Activated CD4-positive, alpha-beta memory T cell treated with anti-CD3 and anti-CD28 coated beads for 36 hours (primary cell): ENCODE results near the gene C19orf33. TPM values are rescaled to one million over a fixed set of nuclear protein-coding genes. Genes with fewer than 3 reads are reported as not detected.

Experiments used
- CTCF ChIA-PET: fragments of 350-600 bp; sonication (Branson Sonifier 250); formaldehyde crosslinking; loops from one replicate; lab custom pipeline; 2021; ENCODE audit warnings: antibody characterized with exemption, inconsistent platforms; lab: Charles Lee
- POLR2A ChIA-PET: fragments of 350-600 bp; sonication (Branson Sonifier 250); formaldehyde crosslinking; loops from one replicate; lab custom pipeline; 2021; ENCODE audit warnings: antibody characterized with exemption; lab: Charles Lee
- DNase-seq: peaks from one replicate; pipeline ENCODE4 v3.0.0-alpha.2; 2020
- H3K27ac Mint-ChIP-seq: one replicate; pipeline ENCODE4 v1.8.0; 2021; ENCODE audit warnings: mixed read lengths
- H3K27me3 Mint-ChIP-seq: one replicate; pipeline ENCODE4 v1.8.0; 2021; ENCODE audit warnings: mixed read lengths
- H3K36me3 Mint-ChIP-seq: one replicate; pipeline ENCODE4 v1.8.0; 2021; ENCODE audit warnings: mixed read lengths
- H3K4me1 Mint-ChIP-seq: one replicate; pipeline ENCODE4 v1.8.0; 2021; ENCODE audit warnings: low read depth, mixed read lengths
- H3K4me3 Mint-ChIP-seq: one replicate; pipeline ENCODE4 v1.8.0; 2021; ENCODE audit warnings: mild to moderate bottlenecking, mixed read lengths
- H3K9me3 Mint-ChIP-seq: one replicate; pipeline ENCODE4 v1.8.0; 2021; ENCODE audit warnings: mixed read lengths
- intact Hi-C: fragments of 100-400 bp; cut with micrococcal nuclease; formaldehyde crosslinking; loops from one replicate; pipeline ENCODE4 v1.15.1; 2023
- total RNA-seq, 2 experiments: library from RNA; stranded (reverse); gene quantifications; one replicate each; pipeline ENCODE4 v1.2.3, GENCODE V29; 2021

C19orf33 gene
- total RNA-seq, 2 experiments from 2014 or later: not detected

GRCh38 chr19:38281811-38282566, 22.1 kb upstream of the C19orf33 start:
- no peak for DNase-seq
- peaks cover 2% of the 10 kb centered on the region for H3K36me3 Mint-ChIP-seq
- H3K4me3 Mint-ChIP-seq: no peak overlapping the region
- H3K4me1 Mint-ChIP-seq: peaks cover 11% of the 10 kb centered on the region
- ChIA-PET CTCF (interaction anchor here (1.1 kb wide), 1 partner anchor 38 kb away, joined by 3 read pairs; no protein-coding TSS in a partner anchor), POLR2A (no interaction called here)
- intact Hi-C loops: no loop called here
- no peaks in the 10 kb centered on the region for H3K9me3 Mint-ChIP-seq
- peak overlapping the region; percentile 75 for H3K27ac Mint-ChIP-seq
- no peaks in the 10 kb centered on the region for H3K27me3 Mint-ChIP-seq

- Mint-ChIP-seq H3K4me3 (no peak overlapping the region), H3K27me3 (no peaks in the 10 kb centered on the region), H3K4me1 (peaks cover 11% of the 10 kb centered on the region), H3K36me3 (peaks cover 4% of the 10 kb centered on the region), H3K27ac (no peak overlapping the region), H3K9me3 (no peaks in the 10 kb centered on the region)
- no peak for DNase-seq
- POLR2A ChIA-PET: no interaction called here
- CTCF ChIA-PET: no interaction called here
- intact Hi-C loops: no loop called here
Observed at GRCh38 chr19:38283271-38283670, 20.8 kb upstream of the C19orf33 start.

- Mint-ChIP-seq H3K4me1 (peaks cover 11% of the 10 kb centered on the region), H3K36me3 (peaks cover 4% of the 10 kb centered on the region), H3K27me3 (no peaks in the 10 kb centered on the region), H3K4me3 (no peak overlapping the region), H3K9me3 (no peaks in the 10 kb centered on the region), H3K27ac (no peak overlapping the region)
- ChIA-PET POLR2A (no interaction called here), CTCF (interaction anchor here (1.2 kb wide), 1 partner anchor 40 kb away, joined by 3 read pairs; no protein-coding TSS in a partner anchor)
- intact Hi-C loops: no loop called here
- no peak for DNase-seq
Observed at GRCh38 chr19:38284422-38284821, 19.6 kb upstream of the C19orf33 start.

- H3K4me3 Mint-ChIP-seq: no peak overlapping the region
- no peak for DNase-seq
- H3K36me3 Mint-ChIP-seq: peaks cover 5% of the 10 kb centered on the region
- H3K4me1 Mint-ChIP-seq: peaks cover 11% of the 10 kb centered on the region
- H3K9me3 Mint-ChIP-seq: no peaks in the 10 kb centered on the region
- POLR2A ChIA-PET: no interaction called here
- CTCF ChIA-PET: interaction anchor here (0.9 to 1.2 kb wide), 2 partner anchors 41 to 383 kb away, joined by 3 read pairs; no protein-coding TSS in a partner anchor
- H3K27ac Mint-ChIP-seq: no peak overlapping the region
- no peaks in the 10 kb centered on the region for H3K27me3 Mint-ChIP-seq
- intact Hi-C loops: no loop called here
Observed at GRCh38 chr19:38285567-38285966, 18.5 kb upstream of the C19orf33 start.

- H3K27me3 Mint-ChIP-seq: no peaks in the 10 kb centered on the region
Observed at GRCh38 chr19:38287604-38288003, 16.4 kb upstream of the C19orf33 start.

GRCh38 chr19:38288123-38288855, 15.8 kb upstream of the C19orf33 start:
- CTCF ChIA-PET: no interaction called here
- no peaks in the 10 kb centered on the region for H3K4me1 Mint-ChIP-seq
- peaks cover 6% of the 10 kb centered on the region for H3K36me3 Mint-ChIP-seq
- DNase-seq: no peak
- H3K9me3 Mint-ChIP-seq: no peaks in the 10 kb centered on the region
- POLR2A ChIA-PET: no interaction called here
- H3K4me3 Mint-ChIP-seq: no peak overlapping the region
- intact Hi-C loops: no loop called here
- no peaks in the 10 kb centered on the region for H3K27me3 Mint-ChIP-seq
- H3K27ac Mint-ChIP-seq: no peak overlapping the region

More at GRCh38 chr19:38287604-38288003, 16.4 kb upstream of the C19orf33 start:
- intact Hi-C loops: no loop called here
- no peak overlapping the region for H3K4me3 Mint-ChIP-seq
- POLR2A ChIA-PET: no interaction called here
- peaks cover under 1% of the 10 kb centered on the region for H3K4me1 Mint-ChIP-seq
- CTCF ChIA-PET: no interaction called here
- H3K36me3 Mint-ChIP-seq: peaks cover 6% of the 10 kb centered on the region
- H3K9me3 Mint-ChIP-seq: no peaks in the 10 kb centered on the region
- DNase-seq: no peak
- H3K27ac Mint-ChIP-seq: no peak overlapping the region

- Mint-ChIP-seq H3K9me3 (no peaks in the 10 kb centered on the region), H3K27me3 (no peaks in the 10 kb centered on the region), H3K36me3 (peaks cover 6% of the 10 kb centered on the region), H3K27ac (no peak overlapping the region), H3K4me3 (no peak overlapping the region), H3K4me1 (no peaks in the 10 kb centered on the region)
- intact Hi-C loops: no loop called here
- ChIA-PET CTCF (no interaction called here), POLR2A (no interaction called here)
- DNase-seq: no peak
Observed at GRCh38 chr19:38289955-38290354, 14.1 kb upstream of the C19orf33 start.

- Mint-ChIP-seq H3K4me1 (no peaks in the 10 kb centered on the region), H3K27ac (no peak overlapping the region), H3K9me3 (no peaks in the 10 kb centered on the region), H3K27me3 (no peaks in the 10 kb centered on the region), H3K36me3 (peaks cover 6% of the 10 kb centered on the region), H3K4me3 (no peak overlapping the region)
- no peak for DNase-seq
- intact Hi-C loops: no loop called here
- ChIA-PET POLR2A (no interaction called here), CTCF (no interaction called here)
Observed at GRCh38 chr19:38290631-38291147, 13.4 kb upstream of the C19orf33 start.

GRCh38 chr19:38291855-38292254, 12.2 kb upstream of the C19orf33 start:
- H3K9me3 Mint-ChIP-seq: no peaks in the 10 kb centered on the region
- H3K4me3 Mint-ChIP-seq: no peak overlapping the region
- no peaks in the 10 kb centered on the region for H3K27me3 Mint-ChIP-seq
- no peak overlapping the region for H3K27ac Mint-ChIP-seq
- intact Hi-C loops: no loop called here
- H3K36me3 Mint-ChIP-seq: peaks cover 4% of the 10 kb centered on the region
- ChIA-PET CTCF (no interaction called here), POLR2A (no interaction called here)
- no peak for DNase-seq
- H3K4me1 Mint-ChIP-seq: no peaks in the 10 kb centered on the region

- Mint-ChIP-seq H3K9me3 (no peaks in the 10 kb centered on the region), H3K27ac (no peak overlapping the region), H3K4me1 (no peaks in the 10 kb centered on the region), H3K27me3 (no peaks in the 10 kb centered on the region), H3K4me3 (no peak overlapping the region), H3K36me3 (peaks cover 3% of the 10 kb centered on the region)
- intact Hi-C loops: no loop called here
- no peak for DNase-seq
- POLR2A ChIA-PET: no interaction called here
- CTCF ChIA-PET: no interaction called here
Observed at GRCh38 chr19:38293281-38293680, 10.8 kb upstream of the C19orf33 start.

- H3K27ac Mint-ChIP-seq: no peak overlapping the region
- CTCF ChIA-PET: no interaction called here
- H3K9me3 Mint-ChIP-seq: no peaks in the 10 kb centered on the region
- no peak for DNase-seq
- H3K4me3 Mint-ChIP-seq: no peak overlapping the region
- H3K36me3 Mint-ChIP-seq: peaks cover 3% of the 10 kb centered on the region
- no peaks in the 10 kb centered on the region for H3K27me3 Mint-ChIP-seq
- POLR2A ChIA-PET: no interaction called here
- no peaks in the 10 kb centered on the region for H3K4me1 Mint-ChIP-seq
- intact Hi-C loops: no loop called here
Observed at GRCh38 chr19:38294090-38294489, 10.0 kb upstream of the C19orf33 start.

- intact Hi-C loops: no loop called here
- H3K36me3 Mint-ChIP-seq: no peaks in the 10 kb centered on the region
- no peak overlapping the region for H3K4me3 Mint-ChIP-seq
- no peak overlapping the region for H3K27ac Mint-ChIP-seq
- POLR2A ChIA-PET: no interaction called here
- CTCF ChIA-PET: no interaction called here
- H3K4me1 Mint-ChIP-seq: no peaks in the 10 kb centered on the region
- no peak for DNase-seq
- H3K9me3 Mint-ChIP-seq: no peaks in the 10 kb centered on the region
- H3K27me3 Mint-ChIP-seq: no peaks in the 10 kb centered on the region
Observed at GRCh38 chr19:38298821-38299680, 5.0 kb upstream of the C19orf33 start.
